ENCODE data around the gene CFAP74. TPM values are rescaled to one million over a fixed set of nuclear protein-coding genes. Genes with fewer than 3 reads are reported as not detected.

The CFAP74 gene
- polyA plus RNA-seq, 1 donor (not counting 4 experiments of a cell fraction or from before 2014, with no cell fraction given), result not detected

GRCh38 chr1:1954831-1955441 lies 48.6 kb downstream of the CFAP74 start:
- dilution Hi-C loops (cut with MboI; ENCODE audit: extremely low pct_ligation_motif_present, low sequenced_read_pairs), result no loop called here

GRCh38 chr1:1954015-1954414 lies 49.6 kb downstream of the CFAP74 start:
- H3K4me3 ChIP-seq (ENCODE audit: control insufficient read depth in 2 of 3, extremely low read depth in 1 of 3, insufficient read depth in 2 of 3, low read depth in 1 of 3, low read length in 3 of 3), result no peak overlapping the region
- no peak overlapping the region for H3K9ac ChIP-seq (ENCODE audit: control insufficient read depth, extremely low read depth, insufficient read depth, low read length)
- no peaks in the 10 kb centered on the region for H4K20me1 ChIP-seq (ENCODE audit: control insufficient read depth, extremely low read depth, insufficient read depth, low read length)
- FAIRE-seq, result no peak
- TF ChIP-seq CTCF (optimal IDR thresholded peaks at IDR 0.05 in 1 of 3, IDR thresholded peaks at IDR 0.05 in 1 of 3, conservative IDR thresholded peaks at IDR 0.05 in 1 of 3; ENCODE audit: extremely low read depth in 1 of 3, insufficient read depth in 2 of 3, low read length in 3 of 3), result no peak
- no peak overlapping the region for H3K4me2 ChIP-seq (ENCODE audit: control insufficient read depth, extremely low read depth, insufficient read depth, low read depth, low read length)
- no peak overlapping the region for H2AFZ ChIP-seq (ENCODE audit: control insufficient read depth, low read length)
- H3K9me3 ChIP-seq (ENCODE audit: control insufficient read depth, low read depth, low read length), result no peaks in the 10 kb centered on the region
- no peaks in the 10 kb centered on the region for H3K27me3 ChIP-seq (ENCODE audit: control insufficient read depth, extremely low read depth, insufficient read depth, low read length)
- H3K79me2 ChIP-seq (ENCODE audit: control insufficient read depth, insufficient read depth, low read length), result no peaks in the 10 kb centered on the region
- DNase-seq (ENCODE audit: low read depth, low spot score), result no peak
- no peaks in the 10 kb centered on the region for H3K36me3 ChIP-seq (ENCODE audit: control insufficient read depth in 2 of 2, extremely low read depth in 1 of 2, insufficient read depth in 2 of 2, low read length in 2 of 2)
- H3K4me1 ChIP-seq (ENCODE audit: control insufficient read depth, extremely low read depth, insufficient read depth, low read length), result no peaks in the 10 kb centered on the region
- no peak overlapping the region for H3K27ac ChIP-seq (ENCODE audit: control insufficient read depth, insufficient read depth, low read length)
- no peaks in the 10 kb centered on the region for H3K9me1 ChIP-seq (ENCODE audit: control insufficient read depth, extremely low read depth, insufficient read depth, low read length)
- dilution Hi-C loops (cut with MboI; ENCODE audit: extremely low pct_ligation_motif_present, low sequenced_read_pairs), result no loop called here

More at GRCh38 chr1:1954831-1955441, 48.6 kb downstream of the CFAP74 start:
- Histone ChIP-seq H3K9me3 (ENCODE audit: control insufficient read depth, low read depth, low read length) (no peaks in the 10 kb centered on the region), H3K27me3 (ENCODE audit: control insufficient read depth, extremely low read depth, insufficient read depth, low read length) (no peaks in the 10 kb centered on the region), H3K27ac (ENCODE audit: control insufficient read depth, insufficient read depth, low read length) (no peak overlapping the region), H3K4me1 (ENCODE audit: control insufficient read depth, extremely low read depth, insufficient read depth, low read length) (peaks cover 2% of the 10 kb centered on the region), H3K36me3 (ENCODE audit: control insufficient read depth in 2 of 2, extremely low read depth in 1 of 2, insufficient read depth in 2 of 2, low read length in 2 of 2) (no peaks in the 10 kb centered on the region), H2AFZ (ENCODE audit: control insufficient read depth, low read length) (no peak overlapping the region), H3K4me2 (ENCODE audit: control insufficient read depth, extremely low read depth, insufficient read depth, low read depth, low read length) (no peak overlapping the region), H4K20me1 (ENCODE audit: control insufficient read depth, extremely low read depth, insufficient read depth, low read length) (no peaks in the 10 kb centered on the region), H3K9me1 (ENCODE audit: control insufficient read depth, extremely low read depth, insufficient read depth, low read length) (no peaks in the 10 kb centered on the region), H3K9ac (ENCODE audit: control insufficient read depth, extremely low read depth, insufficient read depth, low read length) (no peak overlapping the region), H3K79me2 (ENCODE audit: control insufficient read depth, insufficient read depth, low read length) (no peaks in the 10 kb centered on the region), H3K4me3 (ENCODE audit: control insufficient read depth in 2 of 3, extremely low read depth in 1 of 3, insufficient read depth in 2 of 3, low read depth in 1 of 3, low read length in 3 of 3) (no peak overlapping the region)
- no peak for DNase-seq (ENCODE audit: low read depth, low spot score)
- TF ChIP-seq EZH2 (IDR thresholded peaks at IDR 0.05; ENCODE audit: low read length) (no peak), CTCF (optimal IDR thresholded peaks at IDR 0.05 in 1 of 3, IDR thresholded peaks at IDR 0.05 in 1 of 3, conservative IDR thresholded peaks at IDR 0.05 in 1 of 3; ENCODE audit: extremely low read depth in 1 of 3, insufficient read depth in 2 of 3, low read length in 3 of 3) (peak in 2 of 3 experiments; percentile 9 to 14)
- no peak for FAIRE-seq
